BJ (cell line): ENCODE data around the gene GJA1. TPM values are rescaled to one million over a fixed set of nuclear protein-coding genes. Genes with fewer than 3 reads are reported as not detected.
"Not testable (repeated sequence)": the region's sequence is repeated elsewhere in the genome, so short reads cannot be mapped to it uniquely, and the experiment has no call there.

Experiments used
- CTCF ChIA-PET: fragments of 350-600 bp; formaldehyde crosslinking; extraction: SDS; loops from one replicate; lab custom pipeline; 2021; ENCODE audit warnings: antibody characterized with exemption, inconsistent platforms; lab: Yijun Ruan, JAX
- POLR2A ChIA-PET: fragments of 300-600 bp; sonication (Branson Sonifier 250); formaldehyde crosslinking; extraction: SDS; loops from one replicate; lab custom pipeline; 2021; ENCODE audit warnings: antibody characterized with exemption; lab: Charles Lee
- DNase-seq: peaks from one replicate; pipeline ENCODE4 v3.0.0-alpha.2; 2011; ENCODE audit warnings: low read depth
- H3K27me3 ChIP-seq: 2 replicates; pipeline ENCODE4 v1.6.0; 2011; ENCODE audit warnings: low read length; ENCODE audit not compliant: control insufficient read depth, insufficient read depth
- H3K36me3 ChIP-seq: 2 replicates; pipeline ENCODE4 v1.5.1; 2011; ENCODE audit warnings: low read length; ENCODE audit not compliant: control insufficient read depth, insufficient read depth
- H3K4me3 ChIP-seq: 2 replicates; pipeline ENCODE4 v1.5.1; 2011; ENCODE audit warnings: low read depth, mild to moderate bottlenecking, control low read depth, low read length
- CTCF ChIP-seq: IDR thresholded peaks from 2 replicates; pipeline ENCODE4 v1.5.1; 2011; ENCODE audit warnings: low read depth, mild to moderate bottlenecking, control low read depth, inconsistent platforms, low read length, moderate library complexity; ENCODE audit not compliant: insufficient read depth
- polyA plus RNA-seq: library from polyadenylated mRNA; depleted of rRNA; stranded (reverse); fragments of >200 nt; gene quantifications from 2 replicates; pipeline ENCODE4 v1.2.3, GENCODE V29; 2011

Gene GJA1
- polyA plus RNA-seq, 1 experiment: 175 TPM

GRCh38 chr6:121413879-121414278, 21.6 kb upstream of the GJA1 start:
- ChIA-PET CTCF (no interaction called here), POLR2A (no interaction called here)
- H3K27me3 ChIP-seq: no peaks in the 10 kb centered on the region
- DNase-seq: no peak
- H3K36me3 ChIP-seq: no peaks in the 10 kb centered on the region
- H3K4me3 ChIP-seq: no peak overlapping the region
- no peak for TF ChIP-seq CTCF

GRCh38 chr6:121418346-121418745, 17.1 kb upstream of the GJA1 start:
- Histone ChIP-seq H3K27me3 (no peaks in the 10 kb centered on the region), H3K4me3 (no peak overlapping the region), H3K36me3 (no peaks in the 10 kb centered on the region)
- no peak for TF ChIP-seq CTCF
- POLR2A ChIA-PET: no interaction called here
- CTCF ChIA-PET: no interaction called here
- DNase-seq: no peak

GRCh38 chr6:121426686-121427085, 8.8 kb upstream of the GJA1 start:
- Histone ChIP-seq H3K36me3 (no peaks in the 10 kb centered on the region), H3K27me3 (no peaks in the 10 kb centered on the region), H3K4me3 (no peak overlapping the region)
- no peak for TF ChIP-seq CTCF
- DNase-seq: no peak
- CTCF ChIA-PET: no interaction called here
- POLR2A ChIA-PET: no interaction called here

GRCh38 chr6:121428872-121429756, 6.3 kb upstream of the GJA1 start:
- Histone ChIP-seq H3K36me3 (no peaks in the 10 kb centered on the region), H3K27me3 (no peaks in the 10 kb centered on the region), H3K4me3 (no peak overlapping the region)
- TF ChIP-seq CTCF: no peak
- no peak for DNase-seq
- POLR2A ChIA-PET: no interaction called here
- CTCF ChIA-PET: interaction anchor here (0.6 to 6.0 kb wide), 8 partner anchors 13 to 757 kb away, joined by 3 to 50 read pairs (median 4); no protein-coding TSS in a partner anchor

- H3K27me3 ChIP-seq: no peaks in the 10 kb centered on the region
- H3K36me3 ChIP-seq: no peaks in the 10 kb centered on the region
- no peak overlapping the region for H3K4me3 ChIP-seq
- TF ChIP-seq CTCF: peak; percentile 59
- POLR2A ChIA-PET: no interaction called here
- CTCF ChIA-PET: interaction anchor here (0.6 to 6.0 kb wide), 13 partner anchors 10 to 755 kb away, joined by 3 to 50 read pairs (median 4); no protein-coding TSS in a partner anchor
- no peak for DNase-seq
Observed at GRCh38 chr6:121430514-121431460, 4.7 kb upstream of the GJA1 start.

- POLR2A ChIA-PET, H3K4me3 ChIP-seq, H3K27me3 ChIP-seq, DNase-seq, H3K36me3 ChIP-seq: not testable (repeated sequence)
- CTCF ChIA-PET: interaction anchor here (1.0 to 6.0 kb wide), 6 partner anchors 267 to 754 kb away, joined by 3 to 50 read pairs (median 10); no protein-coding TSS in a partner anchor
Observed at GRCh38 chr6:121431776-121432175, 3.7 kb upstream of the GJA1 start.
